NCI-H510A (cell line): ENCODE data around the gene PCDHB7.
"Not testable (repeated sequence)": the region's sequence is repeated elsewhere in the genome, so short reads cannot be mapped to it uniquely, and the experiment has no call there.

Experiments
- DNase-seq: peaks from one replicate; lab custom pipeline; 2025; lab: John Stamatoyannopoulos, UW

Gene PCDHB7

GRCh38 chr5:141224844-141225243, 52.4 kb downstream of the PCDHB7 start:
- not testable (repeated sequence) for DNase-seq

- not testable (repeated sequence) for DNase-seq
These were observed 53.0 kb downstream of the PCDHB7 start for GRCh38 chr5:141225421-141225820.
